Motor neuron (in vitro differentiated cells): ENCODE measurements around the gene KSR2. TPM values are rescaled to one million over a fixed set of nuclear protein-coding genes. Genes with fewer than 3 reads are reported as not detected.
"Not testable (repeated sequence)": the region's sequence is repeated elsewhere in the genome, so short reads cannot be mapped to it uniquely, and the experiment has no call there.

Source experiments
- ATAC-seq, 8 experiments: fragments of 200-7000 bp; cut with Tn5 transposase; replicated peaks in 6 of 8; 2 replicates each; pipeline ENCODE4 v1.8.0; 2021; ENCODE audit warnings: mild to moderate bottlenecking in 8 of 8, moderate library complexity in 8 of 8
- H3K27ac ChIP-seq, 2 donors: fragments of 250-450 bp; sonication (Bioruptor Pico); 2 replicates each; pipeline ENCODE4 v1.9.0; 2021; ENCODE audit warnings: antibody characterized with exemption in 2 of 2, mild to moderate bottlenecking in 2 of 2, moderate library complexity in 1 of 2
- H3K4me1 ChIP-seq, 2 donors: fragments of 250-450 bp; sonication (Bioruptor Pico); replicated peaks in 1 of 2; 2 replicates each; pipeline ENCODE4 v1.6.1; 2021; ENCODE audit warnings: antibody characterized with exemption in 2 of 2, mild to moderate bottlenecking in 2 of 2, moderate library complexity in 1 of 2
- H3K4me3 ChIP-seq, 5 donors: fragments of 250-450 bp; sonication (Bioruptor Pico); 2 replicates each; pipeline ENCODE4 v1.9.0; 2021; ENCODE audit warnings: antibody characterized with exemption in 5 of 5, mild to moderate bottlenecking in 5 of 5, moderate library complexity in 4 of 5
- WGBS, 10 experiments: fragments of 450-650 bp; shearing (Covaris generic); methylation state at CpG; one replicate each; pipeline ENCODE4 v1.0.0; 2022; 5-methylcytosine and 5-hydroxymethylcytosine counted together
- in situ Hi-C, 9 experiments: fragments of 400-800 bp; cut with MboI; loops; one replicate each; pipeline ENCODE4 v1.15.0; 2021; ENCODE audit warnings: low sequenced_read_pairs in 9 of 9, low pct_unique_long_range_greater_than_20kb in 2 of 9; ENCODE audit not compliant: unreplicated experiment in 9 of 9
- total RNA-seq, 8 experiments: library from RNA; unstranded; fragments of 300-600 nt; gene quantifications; 2 replicates each; pipeline versions ENCODE4 v1.2.3 to v1.2.4, GENCODE V29; 2022

Gene KSR2
- 1 to 10 TPM in 4 of 8 experiments, under 1 TPM in 4; 0.09 to 2.3 (median 1.0) TPM for total RNA-seq

DNA sequence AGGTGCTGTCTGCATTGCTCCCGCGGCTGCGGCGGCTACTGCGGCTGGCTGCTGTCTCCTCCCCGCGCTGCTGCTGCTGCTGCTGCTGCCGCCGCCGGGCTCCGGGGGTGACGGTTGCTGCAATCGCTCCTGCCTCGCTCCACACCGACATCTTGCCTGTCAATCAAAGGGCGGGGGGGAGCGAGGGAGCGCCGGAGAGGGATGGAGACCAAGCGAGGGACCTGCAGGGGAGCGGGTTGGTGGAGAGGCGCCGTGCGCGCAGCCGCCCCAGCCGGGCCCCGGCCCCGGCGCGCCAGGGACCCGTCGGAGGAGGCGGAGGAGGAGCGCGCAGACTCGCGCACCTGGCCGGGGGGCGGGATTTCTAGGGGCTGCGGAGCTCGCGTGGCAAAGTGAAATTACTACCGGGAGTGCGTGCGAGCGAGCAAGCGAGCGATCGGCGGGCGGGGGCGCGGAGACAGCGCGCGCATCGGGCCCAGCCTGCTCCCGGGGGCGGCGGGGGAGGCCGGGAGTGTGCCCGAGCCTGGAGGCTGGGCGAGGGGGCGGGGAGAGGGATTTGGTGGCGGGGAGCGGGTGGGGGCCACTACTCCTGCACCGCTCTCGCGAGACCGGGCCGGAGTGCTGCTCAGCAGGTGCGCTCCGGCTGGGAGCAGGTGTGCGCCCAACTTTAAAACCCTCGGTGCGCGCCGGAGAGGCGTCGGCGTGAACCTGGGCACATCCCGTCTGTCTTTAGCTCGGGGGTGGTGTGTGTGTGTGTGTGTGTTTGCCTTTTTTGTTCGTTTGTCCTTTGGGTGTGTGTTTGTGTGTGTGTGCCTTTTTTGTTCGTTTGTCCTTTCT lies at the start of gene KSR2:
KSR2 (minus strand) TSS at position 165 of the 834 bp plus-strand sequence. CDS start 735 bp downstream, outside the sequence.
- in situ Hi-C loops = no loop called here
- peak within 1 kb of the TSS; percentile 47 to 52 for H3K27ac ChIP-seq
- peak within 1 kb of the TSS; percentile 46 to 68 (median 62) for H3K4me3 ChIP-seq
- peak; percentile 64 to 97 (median 96) for ATAC-seq
- peaks cover 0 to 5% of the 10 kb centered on the region in 2 donors for H3K4me1 ChIP-seq
- WGBS, 10 experiments = 0 to 7% (median 0%) methylated on average over 1 to 11 of the region's 86 CpGs; no CpG with 5 or more reads in 5 of the 10 experiments

- peak overlapping the region in 1 of 5 donors; percentile 63 for H3K4me3 ChIP-seq
- in situ Hi-C loops = no loop called here
- no peak for ATAC-seq
- peaks cover 13 to 17% of the 10 kb centered on the region in 2 donors for H3K4me1 ChIP-seq
- no peak overlapping the region for H3K27ac ChIP-seq
These were observed 49.1 kb upstream of the KSR2 start for GRCh38 chr12:118017926-118018325.

DNA sequence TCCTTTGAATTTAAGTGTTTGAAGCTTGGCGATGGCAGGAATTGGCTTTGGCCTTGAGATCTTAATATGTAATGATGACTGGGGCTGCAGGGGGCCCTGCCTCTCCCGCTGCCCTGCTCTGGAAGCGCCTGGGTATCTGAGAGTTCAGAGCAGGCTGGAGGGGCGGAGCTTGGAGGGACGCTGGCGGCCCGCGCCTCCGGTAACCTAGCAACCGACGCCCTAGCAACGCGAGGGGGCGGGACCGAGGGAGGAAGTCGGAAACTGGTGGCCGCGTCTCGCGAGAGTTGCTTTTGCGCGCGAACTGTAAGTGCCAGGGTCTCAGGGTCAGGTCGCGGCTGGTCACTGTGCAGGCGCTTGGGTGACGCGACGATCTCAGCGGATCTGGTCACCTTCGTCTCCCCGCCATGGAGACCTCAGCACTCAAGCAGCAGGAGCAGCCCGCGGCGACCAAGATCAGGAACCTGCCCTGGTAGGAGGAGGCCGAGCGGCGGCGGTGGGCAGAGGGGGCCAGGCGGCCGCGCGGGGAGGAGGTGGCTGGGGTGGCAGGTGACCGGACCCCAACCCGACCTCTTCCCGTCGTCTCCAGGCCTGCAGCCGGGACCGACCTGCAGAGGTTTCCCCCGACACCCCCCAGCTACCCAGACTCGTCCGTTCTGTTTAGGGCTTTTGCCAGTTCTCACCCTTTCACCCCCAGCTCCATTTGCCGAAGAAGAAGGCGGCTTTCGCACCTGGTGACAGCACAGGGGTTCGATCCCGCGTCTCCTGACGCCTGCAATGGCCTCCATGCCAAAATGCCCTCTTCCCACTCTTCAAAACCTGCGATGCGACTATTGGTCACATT lies 47.9 kb upstream of the KSR2 start, which contains the start of gene RFC5:
RFC5 (plus strand) TSS at position 280 of the 841 bp plus-strand sequence; CDS start at position 405, 125 bp downstream.
- H3K27ac ChIP-seq = peak within 1 kb of the TSS in 1 of 2 donors; percentile 73
- WGBS, 10 experiments = 0 to 7% (median 0%) methylated on average over 1 to 13 of the region's 61 CpGs; no CpG with 5 or more reads in 1 of the 10 experiments

GRCh38 chr12:118015944-118016343 lies 47.2 kb upstream of the KSR2 start:
- in situ Hi-C loops = no loop called here
- WGBS, 10 experiments = 20 to 88% (median 32%) methylated on average over 1 to 8 of the region's 9 CpGs
- Histone ChIP-seq H3K27ac (no peak overlapping the region), H3K4me3 (peak overlapping the region; percentile 55 to 70 (median 68)), H3K4me1 (peaks cover 13 to 17% of the 10 kb centered on the region in 2 donors)
- no peak for ATAC-seq

More for the DNA sequence above, 47.9 kb upstream of the KSR2 start, which contains the start of gene RFC5:
- ATAC-seq = peak; percentile 97 to 99 (median 99)
- Histone ChIP-seq H3K4me3 (peak within 1 kb of the TSS; percentile 55 to 70 (median 68)), H3K4me1 (peaks cover 13 to 17% of the 10 kb centered on the region in 2 donors)
- in situ Hi-C loops = no loop called here

- 17 to 100% (median 83%) methylated on average over 1 of the region's 2 CpGs; no CpG with 5 or more reads in 5 of the 10 experiments for WGBS, 10 experiments
- Histone ChIP-seq H3K4me3 (no peak overlapping the region), H3K27ac (no peak overlapping the region), H3K4me1 (peaks cover 13 to 17% of the 10 kb centered on the region in 2 donors)
- in situ Hi-C loops = no loop called here
- ATAC-seq = no peak
These were observed 46.5 kb upstream of the KSR2 start for GRCh38 chr12:118015306-118015705.

DNA sequence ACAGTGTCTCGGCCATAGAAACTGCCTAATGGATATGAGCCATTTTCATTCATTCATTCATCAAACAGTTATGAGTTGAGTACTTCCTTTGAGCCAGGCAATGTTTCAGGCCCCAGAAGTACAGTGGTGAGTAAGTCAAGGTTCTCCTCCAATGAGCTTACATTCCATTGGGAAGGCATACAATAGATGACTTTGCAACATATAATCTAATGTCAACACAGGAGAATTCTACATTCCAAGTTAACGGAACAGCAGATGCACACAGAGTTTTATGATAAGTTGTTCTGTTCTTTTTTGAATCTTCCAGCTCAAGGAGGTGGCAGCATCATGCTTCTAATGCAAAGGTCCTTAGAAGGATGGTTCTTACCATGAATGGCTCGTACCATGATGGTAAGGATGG lies 44.5 kb upstream of the KSR2 start:
- WGBS, 10 experiments = 50 to 96% (median 80%) methylated on average over 1 to 3 of the region's 3 CpGs; no CpG with 5 or more reads in 4 of the 10 experiments

GRCh38 chr12:118011961-118012360 lies 43.2 kb upstream of the KSR2 start:
- peaks cover 10% of the 10 kb centered on the region in 2 donors for H3K4me1 ChIP-seq
- 43 to 100% (median 78%) methylated on average over 1 to 3 of the region's 3 CpGs for WGBS, 10 experiments
- H3K27ac ChIP-seq = no peak overlapping the region
- no peak for ATAC-seq
- no peak overlapping the region for H3K4me3 ChIP-seq
- in situ Hi-C loops = no loop called here

More for the DNA sequence above, 44.5 kb upstream of the KSR2 start:
- ATAC-seq = no peak
- no peak overlapping the region for H3K27ac ChIP-seq
- in situ Hi-C loops = no loop called here
- peaks cover 13 to 17% of the 10 kb centered on the region in 2 donors for H3K4me1 ChIP-seq
- H3K4me3 ChIP-seq = no peak overlapping the region

- in situ Hi-C loops = no loop called here
- WGBS, 10 experiments = 60 to 100% (median 100%) methylated on average over 1 to 3 of the region's 3 CpGs; no CpG with 5 or more reads in 2 of the 10 experiments
- ATAC-seq = no peak
- Histone ChIP-seq H3K27ac (no peak overlapping the region), H3K4me3 (no peak overlapping the region), H3K4me1 (peaks cover 10% of the 10 kb centered on the region in 2 donors)
These were observed 42.6 kb upstream of the KSR2 start for GRCh38 chr12:118011377-118011776.

- Histone ChIP-seq H3K27ac (no peak overlapping the region), H3K4me3 (no peak overlapping the region), H3K4me1 (peaks cover 8% of the 10 kb centered on the region in 2 donors)
- in situ Hi-C loops = no loop called here
- 60 to 100% (median 100%) methylated on average over 1 to 3 of the region's 3 CpGs; no CpG with 5 or more reads in 1 of the 10 experiments for WGBS, 10 experiments
- no peak for ATAC-seq
These were observed 42.1 kb upstream of the KSR2 start for GRCh38 chr12:118010903-118011302.

DNA sequence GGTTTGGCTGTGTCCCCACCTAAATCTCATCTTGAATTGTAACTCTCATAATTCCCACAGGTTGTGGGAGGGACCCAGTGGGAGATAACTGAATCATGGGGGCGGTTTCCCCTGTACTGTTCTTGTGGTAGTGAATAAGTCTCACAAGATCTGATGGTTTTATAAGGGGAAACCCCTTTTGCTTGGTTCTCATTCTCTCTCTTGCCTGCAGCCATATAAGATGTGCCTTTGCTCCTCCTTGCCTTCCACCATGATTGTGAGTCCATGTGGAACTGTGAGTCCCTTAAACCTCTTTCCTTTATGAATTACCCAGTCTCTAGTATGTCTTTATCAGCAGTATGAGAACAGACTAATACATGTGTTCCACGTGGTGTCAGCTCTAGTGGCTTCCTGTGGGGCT lies 31.0 kb upstream of the KSR2 start:
- ATAC-seq, H3K4me3 ChIP-seq, in situ Hi-C loops, H3K27ac ChIP-seq, H3K4me1 ChIP-seq: not testable (repeated sequence)
- WGBS, 10 experiments = 20 to 100% (median 79%) methylated on average over 1 to 2 of the region's 2 CpGs; no CpG with 5 or more reads in 4 of the 10 experiments

GRCh38 chr12:117998719-117999118 lies 29.9 kb upstream of the KSR2 start:
- ATAC-seq = no peak
- in situ Hi-C loops = no loop called here
- H3K27ac ChIP-seq = no peak overlapping the region
- 10 to 40% (median 24%) methylated on average over 1 to 2 of the region's 2 CpGs; no CpG with 5 or more reads in 6 of the 10 experiments for WGBS, 10 experiments
- no peak overlapping the region for H3K4me3 ChIP-seq
- H3K4me1 ChIP-seq = no peaks in the 10 kb centered on the region

- Histone ChIP-seq H3K27ac (no peak overlapping the region), H3K4me1 (no peaks in the 10 kb centered on the region), H3K4me3 (no peak overlapping the region)
- in situ Hi-C loops = no loop called here
- WGBS, 10 experiments = 0 to 90% (median 69%) methylated on average over 1 to 3 of the region's 3 CpGs; no CpG with 5 or more reads in 3 of the 10 experiments
- ATAC-seq = no peak
These were observed 26.0 kb upstream of the KSR2 start for GRCh38 chr12:117994551-117995438.
